ENCODE measurements around the gene PDE7B. TPM values are rescaled to one million over a fixed set of nuclear protein-coding genes. Genes with fewer than 3 reads are reported as not detected.

The PDE7B gene
- total RNA-seq: 0.42 TPM

- Histone ChIP-seq H3K4me1 (ENCODE audit: insufficient read depth, low read length) (peaks cover 20% of the 10 kb centered on the region), H3K27me3 (ENCODE audit: insufficient read depth, low read length) (no peaks in the 10 kb centered on the region), H3K4me3 (ENCODE audit: low read length) (peak within 1 kb of the TSS; percentile 35), H3K9me3 (ENCODE audit: low read depth, low read length) (no peaks in the 10 kb centered on the region)
Observed at GRCh38 chr6:135851442-135852271, at the start of gene PDE7B. Gene PDE7B (plus strand): TSS chr6:135851701.

- no peaks in the 10 kb centered on the region for H3K9me3 ChIP-seq (ENCODE audit: low read depth, low read length)
- no peaks in the 10 kb centered on the region for H3K4me1 ChIP-seq (ENCODE audit: insufficient read depth, low read length)
- no peak overlapping the region for H3K4me3 ChIP-seq (ENCODE audit: low read length)
- no peaks in the 10 kb centered on the region for H3K27me3 ChIP-seq (ENCODE audit: insufficient read depth, low read length)
Observed at GRCh38 chr6:135801755-135802465, 49.6 kb upstream of the PDE7B start.

GRCh38 chr6:135810486-135810885 is 41.0 kb upstream of the PDE7B start:
- Histone ChIP-seq H3K9me3 (ENCODE audit: low read depth, low read length) (peaks cover 7% of the 10 kb centered on the region), H3K27me3 (ENCODE audit: insufficient read depth, low read length) (no peaks in the 10 kb centered on the region), H3K4me1 (ENCODE audit: insufficient read depth, low read length) (peaks cover 20% of the 10 kb centered on the region), H3K4me3 (ENCODE audit: low read length) (no peak overlapping the region)

GRCh38 chr6:135811170-135811569 is 40.3 kb upstream of the PDE7B start:
- H3K27me3 ChIP-seq (ENCODE audit: insufficient read depth, low read length): no peaks in the 10 kb centered on the region
- peaks cover 7% of the 10 kb centered on the region for H3K9me3 ChIP-seq (ENCODE audit: low read depth, low read length)
- peaks cover 20% of the 10 kb centered on the region for H3K4me1 ChIP-seq (ENCODE audit: insufficient read depth, low read length)
- H3K4me3 ChIP-seq (ENCODE audit: low read length): no peak overlapping the region

GRCh38 chr6:135811644-135812526 is 39.6 kb upstream of the PDE7B start:
- Histone ChIP-seq H3K4me3 (ENCODE audit: low read length) (no peak overlapping the region), H3K4me1 (ENCODE audit: insufficient read depth, low read length) (peaks cover 20% of the 10 kb centered on the region), H3K9me3 (ENCODE audit: low read depth, low read length) (peaks cover 7% of the 10 kb centered on the region), H3K27me3 (ENCODE audit: insufficient read depth, low read length) (no peaks in the 10 kb centered on the region)

- peaks cover 20% of the 10 kb centered on the region for H3K4me1 ChIP-seq (ENCODE audit: insufficient read depth, low read length)
- H3K9me3 ChIP-seq (ENCODE audit: low read depth, low read length): peaks cover 7% of the 10 kb centered on the region
- H3K27me3 ChIP-seq (ENCODE audit: insufficient read depth, low read length): no peaks in the 10 kb centered on the region
- no peak overlapping the region for H3K4me3 ChIP-seq (ENCODE audit: low read length)
Observed at GRCh38 chr6:135813401-135813800, 38.1 kb upstream of the PDE7B start.

- Histone ChIP-seq H3K4me3 (ENCODE audit: low read length) (no peak overlapping the region), H3K9me3 (ENCODE audit: low read depth, low read length) (peaks cover 7% of the 10 kb centered on the region), H3K27me3 (ENCODE audit: insufficient read depth, low read length) (no peaks in the 10 kb centered on the region), H3K4me1 (ENCODE audit: insufficient read depth, low read length) (peaks cover 22% of the 10 kb centered on the region)
Observed at GRCh38 chr6:135814043-135814442, 37.5 kb upstream of the PDE7B start.

- Histone ChIP-seq H3K4me1 (ENCODE audit: insufficient read depth, low read length) (peaks cover 32% of the 10 kb centered on the region), H3K4me3 (ENCODE audit: low read length) (no peak overlapping the region), H3K27me3 (ENCODE audit: insufficient read depth, low read length) (no peaks in the 10 kb centered on the region), H3K9me3 (ENCODE audit: low read depth, low read length) (no peaks in the 10 kb centered on the region)
Observed at GRCh38 chr6:135815216-135815615, 36.3 kb upstream of the PDE7B start.

- no peaks in the 10 kb centered on the region for H3K9me3 ChIP-seq (ENCODE audit: low read depth, low read length)
- peaks cover 21% of the 10 kb centered on the region for H3K4me1 ChIP-seq (ENCODE audit: insufficient read depth, low read length)
- H3K27me3 ChIP-seq (ENCODE audit: insufficient read depth, low read length): no peaks in the 10 kb centered on the region
- H3K4me3 ChIP-seq (ENCODE audit: low read length): no peak overlapping the region
Observed at GRCh38 chr6:135817035-135817434, 34.5 kb upstream of the PDE7B start.

GRCh38 chr6:135819665-135820064 is 31.8 kb upstream of the PDE7B start:
- peaks cover 12% of the 10 kb centered on the region for H3K4me1 ChIP-seq (ENCODE audit: insufficient read depth, low read length)
- no peaks in the 10 kb centered on the region for H3K27me3 ChIP-seq (ENCODE audit: insufficient read depth, low read length)
- no peaks in the 10 kb centered on the region for H3K9me3 ChIP-seq (ENCODE audit: low read depth, low read length)
- H3K4me3 ChIP-seq (ENCODE audit: low read length): no peak overlapping the region

- Histone ChIP-seq H3K9me3 (ENCODE audit: low read depth, low read length) (no peaks in the 10 kb centered on the region), H3K4me1 (ENCODE audit: insufficient read depth, low read length) (peaks cover 12% of the 10 kb centered on the region), H3K4me3 (ENCODE audit: low read length) (no peak overlapping the region), H3K27me3 (ENCODE audit: insufficient read depth, low read length) (no peaks in the 10 kb centered on the region)
Observed at GRCh38 chr6:135820340-135820739, 31.2 kb upstream of the PDE7B start.

- no peaks in the 10 kb centered on the region for H3K27me3 ChIP-seq (ENCODE audit: insufficient read depth, low read length)
- no peaks in the 10 kb centered on the region for H3K9me3 ChIP-seq (ENCODE audit: low read depth, low read length)
- no peak overlapping the region for H3K4me3 ChIP-seq (ENCODE audit: low read length)
- peaks cover 12% of the 10 kb centered on the region for H3K4me1 ChIP-seq (ENCODE audit: insufficient read depth, low read length)
Observed at GRCh38 chr6:135823851-135824250, 27.6 kb upstream of the PDE7B start.

GRCh38 chr6:135826236-135826804 is 25.2 kb upstream of the PDE7B start:
- Histone ChIP-seq H3K4me3 (ENCODE audit: low read length) (no peak overlapping the region), H3K4me1 (ENCODE audit: insufficient read depth, low read length) (no peaks in the 10 kb centered on the region), H3K27me3 (ENCODE audit: insufficient read depth, low read length) (no peaks in the 10 kb centered on the region), H3K9me3 (ENCODE audit: low read depth, low read length) (no peaks in the 10 kb centered on the region)

GRCh38 chr6:135828021-135828420 is 23.5 kb upstream of the PDE7B start:
- Histone ChIP-seq H3K4me1 (ENCODE audit: insufficient read depth, low read length) (no peaks in the 10 kb centered on the region), H3K27me3 (ENCODE audit: insufficient read depth, low read length) (no peaks in the 10 kb centered on the region), H3K4me3 (ENCODE audit: low read length) (no peak overlapping the region), H3K9me3 (ENCODE audit: low read depth, low read length) (no peaks in the 10 kb centered on the region)
